ENCODE results near the gene SIPA1L3.

Gene SIPA1L3

GRCh38 chr19:38152461-38153379 is 245.7 kb downstream of the SIPA1L3 start:
- no peak for DNase-seq (ENCODE audit: low read depth)

- DNase-seq (ENCODE audit: low read depth), result no peak
These were observed 248.4 kb downstream of the SIPA1L3 start for GRCh38 chr19:38155453-38155852.

GRCh38 chr19:38158730-38159129 is 251.7 kb downstream of the SIPA1L3 start:
- DNase-seq (ENCODE audit: low read depth), result no peak

- no peak for DNase-seq (ENCODE audit: low read depth)
These were observed 255.1 kb downstream of the SIPA1L3 start for GRCh38 chr19:38162094-38162493.

- DNase-seq (ENCODE audit: low read depth), result no peak
These were observed 255.6 kb downstream of the SIPA1L3 start for GRCh38 chr19:38162632-38163031.

DNA sequence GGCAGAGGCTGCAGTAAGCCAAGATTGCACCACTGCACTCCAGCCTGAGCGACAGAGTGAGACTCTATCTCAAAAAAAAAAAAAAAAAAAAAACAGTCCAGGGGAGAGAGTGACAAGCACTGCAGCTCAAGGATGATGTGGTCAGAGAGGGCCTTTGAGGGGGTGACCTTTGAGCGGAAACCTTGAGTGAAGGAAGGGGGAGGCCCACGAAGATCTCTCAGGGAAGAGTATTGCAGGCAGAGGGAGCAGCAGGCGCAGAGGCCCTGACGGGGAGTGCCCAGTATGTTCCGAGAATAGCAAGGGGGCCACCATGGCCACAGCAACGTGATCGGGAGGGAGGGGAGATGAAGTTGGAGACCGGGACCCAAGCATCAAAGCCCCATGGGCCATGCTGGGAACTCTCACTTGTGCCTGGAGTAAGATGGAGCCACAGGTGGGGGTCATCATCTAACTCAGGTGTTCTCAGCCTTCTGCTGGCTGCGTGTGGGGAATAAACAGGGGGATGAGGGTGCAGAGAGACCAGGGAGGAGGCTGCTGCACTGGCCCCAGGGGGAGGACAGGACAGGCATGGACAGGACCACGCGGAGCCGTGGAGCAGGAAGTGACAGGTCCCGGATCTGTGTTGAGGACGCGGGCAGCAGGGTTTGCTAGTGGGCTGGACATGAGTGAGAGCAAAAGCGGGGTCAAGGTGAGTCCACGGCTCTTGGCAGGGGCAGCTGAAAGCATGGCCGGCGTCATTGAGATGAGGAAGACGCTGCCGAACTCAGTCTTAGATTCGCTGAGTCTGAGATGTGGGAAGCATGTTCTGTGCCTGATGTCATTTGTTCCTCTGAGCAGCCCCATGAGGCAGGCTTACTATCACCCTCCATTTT is 256.6 kb downstream of the SIPA1L3 start:
- no peak for DNase-seq (ENCODE audit: low read depth)

GRCh38 chr19:38164526-38164925 is 257.5 kb downstream of the SIPA1L3 start:
- no peak for DNase-seq (ENCODE audit: low read depth)

- DNase-seq (ENCODE audit: low read depth), result no peak
These were observed 258.3 kb downstream of the SIPA1L3 start for GRCh38 chr19:38165335-38165734.

GRCh38 chr19:38168637-38169036 is 261.6 kb downstream of the SIPA1L3 start:
- DNase-seq (ENCODE audit: low read depth), result no peak

DNA sequence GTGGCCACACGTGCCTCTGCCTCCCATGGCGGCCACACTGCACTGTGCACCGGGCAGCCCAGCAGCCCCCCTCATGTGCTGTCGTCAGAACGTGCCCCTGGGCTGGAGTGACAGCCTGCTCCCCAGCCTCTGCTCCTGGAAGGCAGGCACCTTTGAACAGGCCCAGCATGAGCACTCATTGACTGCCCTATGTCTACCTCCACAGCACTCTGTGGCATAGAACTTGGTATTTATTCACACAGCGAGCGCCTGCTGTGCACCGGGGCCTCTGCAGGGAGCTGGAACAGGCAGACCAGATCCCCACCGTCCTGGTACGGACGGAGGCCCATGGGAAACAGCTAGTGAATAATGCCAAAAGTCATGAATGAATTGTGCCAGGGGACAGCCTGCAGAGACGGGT is 263.3 kb downstream of the SIPA1L3 start:
- no peak for DNase-seq (ENCODE audit: low read depth)

- no peak for DNase-seq (ENCODE audit: low read depth)
These were observed 265.0 kb downstream of the SIPA1L3 start for GRCh38 chr19:38172001-38172400.

DNA sequence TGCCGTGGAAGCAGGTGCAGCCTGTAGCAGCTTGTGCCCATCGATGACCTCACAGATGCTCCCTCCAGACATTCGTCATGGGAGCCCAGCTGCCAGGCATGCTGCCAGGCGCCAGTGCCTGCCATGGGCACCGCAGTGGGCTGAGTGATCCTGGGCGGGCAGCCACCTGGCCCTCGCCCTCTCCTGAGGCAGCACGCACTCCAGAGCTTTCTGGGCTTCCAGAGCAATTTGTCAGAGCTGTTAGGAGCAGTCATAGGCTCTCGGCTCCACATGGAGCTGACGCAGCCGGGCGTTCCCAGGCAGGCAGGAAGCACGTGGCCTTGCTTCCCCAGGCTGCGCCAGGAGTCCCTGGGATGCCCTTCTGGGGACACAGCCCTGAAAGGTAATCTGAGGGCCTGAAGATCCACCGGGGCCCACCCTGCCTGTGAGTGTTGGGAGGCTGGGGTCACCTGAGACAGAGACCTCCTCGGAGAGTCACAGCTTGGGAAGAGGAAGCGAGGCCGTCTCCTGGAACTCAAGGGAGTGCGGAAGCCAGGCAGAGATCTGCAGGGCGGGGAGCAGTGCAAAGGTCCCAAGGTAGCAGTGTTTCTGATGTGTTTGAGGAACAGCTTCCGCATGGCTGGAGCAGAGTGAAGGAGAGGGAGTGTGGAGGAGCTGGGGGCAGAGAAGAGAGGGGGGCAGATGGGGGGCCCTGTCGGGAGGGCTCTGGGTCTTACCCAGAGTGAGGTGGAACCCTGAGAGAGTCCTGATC is 266.5 kb downstream of the SIPA1L3 start:
- no peak for DNase-seq (ENCODE audit: low read depth)

GRCh38 chr19:38175422-38175821 is 268.4 kb downstream of the SIPA1L3 start:
- DNase-seq (ENCODE audit: low read depth), result no peak

DNA sequence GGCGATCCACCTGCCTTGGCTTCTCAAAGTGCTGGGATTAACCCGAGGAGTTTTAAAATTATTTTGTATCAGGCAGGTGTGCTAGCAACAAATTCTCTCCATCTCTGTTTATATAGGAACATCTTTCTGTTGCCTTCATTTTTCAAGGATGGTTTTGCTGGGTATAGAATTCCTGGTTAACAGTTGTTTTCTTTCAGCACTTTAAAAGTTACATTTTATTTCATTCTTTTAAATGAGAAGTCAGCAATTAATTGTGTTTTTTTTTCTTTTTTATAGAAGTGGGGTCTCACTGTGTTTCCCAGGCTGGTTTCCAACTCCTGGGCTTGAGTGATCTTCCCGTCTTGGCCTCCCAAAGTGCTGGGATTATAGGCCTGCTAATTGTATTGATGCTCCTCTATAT is 273.1 kb downstream of the SIPA1L3 start:
- DNase-seq (ENCODE audit: low read depth), result no peak

- DNase-seq (ENCODE audit: low read depth), result no peak
These were observed 275.7 kb downstream of the SIPA1L3 start for GRCh38 chr19:38182536-38183210.

- no peak for DNase-seq (ENCODE audit: low read depth)
These were observed 276.4 kb downstream of the SIPA1L3 start for GRCh38 chr19:38183251-38183897.

- DNase-seq (ENCODE audit: low read depth), result no peak
These were observed 277.8 kb downstream of the SIPA1L3 start for GRCh38 chr19:38184815-38185214.

DNA sequence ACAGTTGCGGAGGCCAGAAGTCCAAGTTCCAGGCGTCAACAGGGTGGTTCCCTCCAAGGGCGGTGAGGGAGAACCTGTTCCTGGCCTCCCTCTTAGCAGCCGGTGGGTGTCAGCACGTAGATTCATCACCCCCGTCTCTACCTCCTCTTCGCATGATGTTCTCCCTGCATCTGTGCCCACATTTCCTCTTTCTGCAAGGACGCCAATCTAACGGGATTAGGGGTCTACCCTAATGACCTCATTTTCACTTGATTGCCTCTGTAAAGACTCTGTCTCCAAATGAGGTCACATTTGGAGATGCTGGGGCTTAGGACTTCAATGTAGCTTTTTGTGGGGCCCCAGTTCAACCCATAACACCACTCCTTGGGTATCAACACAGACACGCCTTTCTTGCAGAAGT is 278.6 kb downstream of the SIPA1L3 start:
- no peak for DNase-seq (ENCODE audit: low read depth)

- DNase-seq (ENCODE audit: low read depth), result no peak
These were observed 283.1 kb downstream of the SIPA1L3 start for GRCh38 chr19:38190061-38190460.

GRCh38 chr19:38190793-38191192 is 283.8 kb downstream of the SIPA1L3 start:
- no peak for DNase-seq (ENCODE audit: low read depth)

DNA sequence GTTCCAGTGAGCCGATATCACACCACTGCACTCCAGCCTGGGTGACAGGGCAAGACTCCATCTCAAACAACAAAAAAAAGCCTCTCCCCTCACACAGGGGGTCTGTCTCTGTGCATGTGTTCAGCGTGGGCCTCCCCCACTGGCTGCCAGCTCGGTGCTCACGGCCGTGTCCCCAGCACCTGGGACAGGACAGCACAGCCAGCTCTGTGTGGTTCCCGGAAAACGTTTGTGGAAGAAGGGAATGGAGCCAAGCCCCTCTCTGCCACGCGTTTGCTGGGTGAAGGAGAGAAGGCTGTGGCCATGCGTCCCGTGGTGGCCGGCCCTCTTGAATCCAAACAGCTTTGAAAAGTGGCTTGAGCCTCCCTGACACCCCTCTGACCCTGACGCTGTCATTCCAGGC is 284.7 kb downstream of the SIPA1L3 start:
- DNase-seq (ENCODE audit: low read depth), result no peak

All from activated T-helper 1 cell treated with Interleukin-2 at 50 U/mL for 16 hours (primary cell).